Osteocyte (in vitro differentiated cells): Measurements from ENCODE around the gene WNT7B. TPM values are rescaled to one million over a fixed set of nuclear protein-coding genes. Genes with fewer than 3 reads are reported as not detected.

ENCODE experiments used
- DNase-seq: peaks from one replicate; pipeline ENCODE4 v3.0.0; 2021; ENCODE audit warnings: mixed read lengths; ENCODE audit not compliant: unreplicated experiment; ENCODE audit errors: extremely low spot score
- H3K27ac Mint-ChIP-seq: one replicate; pipeline ENCODE4 v1.8.0; 2021; ENCODE audit warnings: mild to moderate bottlenecking, mixed read lengths; ENCODE audit not compliant: unreplicated experiment
- H3K27me3 Mint-ChIP-seq: one replicate; pipeline ENCODE4 v1.8.0; 2021; ENCODE audit warnings: mixed read lengths; ENCODE audit not compliant: unreplicated experiment
- H3K36me3 Mint-ChIP-seq: one replicate; pipeline ENCODE4 v1.8.0; 2021; ENCODE audit warnings: mixed read lengths; ENCODE audit not compliant: unreplicated experiment
- H3K4me1 Mint-ChIP-seq: one replicate; pipeline ENCODE4 v1.8.0; 2021; ENCODE audit warnings: mixed read lengths; ENCODE audit not compliant: unreplicated experiment
- H3K4me3 Mint-ChIP-seq: one replicate; pipeline ENCODE4 v1.8.0; 2021; ENCODE audit warnings: mild to moderate bottlenecking, moderate library complexity, mixed read lengths; ENCODE audit not compliant: unreplicated experiment
- H3K9me3 Mint-ChIP-seq: one replicate; pipeline ENCODE4 v1.8.0; 2021; ENCODE audit warnings: mixed read lengths; ENCODE audit not compliant: unreplicated experiment
- total RNA-seq: library from RNA; stranded (reverse); gene quantifications from 2 replicates; pipeline ENCODE4 v1.2.1, GENCODE V29; 2021
- TF ChIP-seq, protein P1 (sequence below): fragments of 200-600 bp; sonication (generic); IDR thresholded peaks from 2 replicates; pipeline ENCODE4 v1.5.0; 2021; ENCODE audit warnings: antibody characterized with exemption, mild to moderate bottlenecking, moderate library complexity

The WNT7B gene
- total RNA-seq, 1 donor from 2014 or later: 2.3 TPM

DNA sequence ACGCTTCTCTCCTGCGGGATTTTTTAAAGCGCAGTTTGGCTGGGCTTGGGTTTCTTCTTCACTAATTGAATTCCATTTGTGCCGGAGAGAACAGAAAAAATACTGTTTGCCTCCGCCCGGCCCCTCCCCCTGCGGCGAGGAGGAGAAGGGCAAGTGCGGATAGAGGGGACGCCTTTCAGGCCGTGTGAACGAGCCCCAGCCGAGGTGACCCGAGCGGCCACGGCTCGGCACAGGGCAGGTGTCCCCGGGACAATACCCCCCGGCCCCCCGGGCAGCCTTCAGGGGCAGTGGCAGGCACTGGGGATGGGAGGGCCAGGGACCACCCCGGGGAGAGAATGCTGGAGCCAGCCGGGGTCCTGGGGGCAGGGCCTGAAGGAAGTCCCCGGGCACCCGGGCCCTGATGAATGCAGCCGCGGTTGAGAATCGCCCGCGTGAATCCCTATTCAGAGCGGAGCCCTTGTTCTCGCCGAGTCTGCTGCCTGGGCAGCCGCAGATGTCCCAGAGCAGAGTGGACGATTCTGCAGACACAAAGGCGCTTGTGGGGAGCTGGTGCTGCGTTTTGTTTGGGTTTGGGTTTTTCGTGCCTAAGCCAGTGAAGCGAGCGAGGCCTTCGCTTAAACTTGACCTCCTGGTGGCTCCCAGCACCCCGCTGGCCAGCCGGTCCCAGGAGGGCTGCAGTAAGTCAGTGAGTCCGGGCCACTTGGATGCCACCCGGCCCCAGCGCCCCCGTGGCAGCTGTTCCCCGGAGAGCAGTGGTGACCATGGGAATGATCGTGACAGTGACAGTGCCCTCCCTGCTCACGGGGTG is 96.0 kb downstream of the WNT7B start:
- TF ChIP-seq, protein P1, sequence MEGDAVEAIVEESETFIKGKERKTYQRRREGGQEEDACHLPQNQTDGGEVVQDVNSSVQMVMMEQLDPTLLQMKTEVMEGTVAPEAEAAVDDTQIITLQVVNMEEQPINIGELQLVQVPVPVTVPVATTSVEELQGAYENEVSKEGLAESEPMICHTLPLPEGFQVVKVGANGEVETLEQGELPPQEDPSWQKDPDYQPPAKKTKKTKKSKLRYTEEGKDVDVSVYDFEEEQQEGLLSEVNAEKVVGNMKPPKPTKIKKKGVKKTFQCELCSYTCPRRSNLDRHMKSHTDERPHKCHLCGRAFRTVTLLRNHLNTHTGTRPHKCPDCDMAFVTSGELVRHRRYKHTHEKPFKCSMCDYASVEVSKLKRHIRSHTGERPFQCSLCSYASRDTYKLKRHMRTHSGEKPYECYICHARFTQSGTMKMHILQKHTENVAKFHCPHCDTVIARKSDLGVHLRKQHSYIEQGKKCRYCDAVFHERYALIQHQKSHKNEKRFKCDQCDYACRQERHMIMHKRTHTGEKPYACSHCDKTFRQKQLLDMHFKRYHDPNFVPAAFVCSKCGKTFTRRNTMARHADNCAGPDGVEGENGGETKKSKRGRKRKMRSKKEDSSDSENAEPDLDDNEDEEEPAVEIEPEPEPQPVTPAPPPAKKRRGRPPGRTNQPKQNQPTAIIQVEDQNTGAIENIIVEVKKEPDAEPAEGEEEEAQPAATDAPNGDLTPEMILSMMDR: no peak
- Mint-ChIP-seq H3K4me3 (no peak overlapping the region), H3K27me3 (peaks cover 2% of the 10 kb centered on the region), H3K9me3 (no peaks in the 10 kb centered on the region), H3K27ac (no peak overlapping the region), H3K36me3 (no peaks in the 10 kb centered on the region), H3K4me1 (no peaks in the 10 kb centered on the region)
- no peak for DNase-seq

DNA sequence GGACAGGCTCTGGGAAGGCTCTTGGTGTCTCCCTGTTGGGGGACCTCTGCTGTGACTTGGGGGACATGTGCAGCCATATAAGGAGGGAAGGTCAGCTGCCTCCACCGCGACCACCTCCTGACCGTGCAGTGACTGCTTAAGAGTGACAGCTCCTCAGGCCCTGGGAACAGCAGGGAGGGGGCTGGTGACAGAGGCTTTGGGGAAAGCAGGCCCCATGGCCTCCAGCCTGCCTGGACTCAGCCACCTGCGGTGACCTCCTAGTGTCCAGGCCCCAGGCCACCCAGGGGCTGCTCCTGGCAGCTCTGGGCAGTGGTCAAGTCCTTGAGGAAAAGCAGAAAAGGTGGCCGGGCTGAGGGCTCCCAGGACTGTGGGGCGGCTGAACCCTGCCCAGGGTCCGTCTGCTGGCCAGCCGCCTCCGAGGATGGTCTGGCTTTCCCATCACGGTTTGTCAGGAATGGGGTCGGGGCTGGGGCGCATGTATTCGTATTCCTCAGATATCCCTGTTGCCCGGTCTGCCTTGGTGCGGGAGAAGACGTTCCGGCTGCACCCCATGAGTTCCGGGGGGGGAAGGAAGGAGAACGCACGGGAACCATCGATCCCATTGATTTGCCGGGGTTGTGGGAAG is 96.8 kb downstream of the WNT7B start:
- Mint-ChIP-seq H3K9me3 (no peaks in the 10 kb centered on the region), H3K36me3 (no peaks in the 10 kb centered on the region), H3K4me3 (no peak overlapping the region), H3K4me1 (no peaks in the 10 kb centered on the region), H3K27ac (no peak overlapping the region), H3K27me3 (peaks cover 4% of the 10 kb centered on the region)
- TF ChIP-seq, protein P1: no peak
- no peak for DNase-seq

DNA sequence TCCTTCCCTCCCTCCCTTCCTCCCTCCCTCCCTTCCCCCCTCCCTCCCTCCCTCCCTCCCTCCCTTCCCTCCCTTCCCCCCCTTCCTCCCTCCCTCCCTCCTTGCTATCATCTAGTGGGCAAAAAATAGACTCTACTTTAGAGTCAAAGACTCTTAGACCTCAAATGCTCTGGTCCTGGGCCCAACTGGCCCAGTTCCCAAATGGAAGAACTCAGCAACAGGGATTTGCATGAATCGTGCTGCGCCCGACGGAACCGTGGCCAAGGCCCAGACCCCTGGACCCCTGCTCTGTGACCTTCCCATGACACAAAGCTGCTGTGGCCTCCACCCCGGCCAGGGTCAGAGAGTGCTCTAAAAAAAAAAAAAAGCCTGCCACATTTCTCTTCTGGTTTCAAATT is 97.4 kb downstream of the WNT7B start:
- DNase-seq: no peak
- Mint-ChIP-seq H3K4me1 (no peaks in the 10 kb centered on the region), H3K27ac (no peak overlapping the region), H3K36me3 (no peaks in the 10 kb centered on the region), H3K27me3 (peaks cover 6% of the 10 kb centered on the region), H3K4me3 (no peak overlapping the region), H3K9me3 (no peaks in the 10 kb centered on the region)
- TF ChIP-seq, protein P1: no peak

DNA sequence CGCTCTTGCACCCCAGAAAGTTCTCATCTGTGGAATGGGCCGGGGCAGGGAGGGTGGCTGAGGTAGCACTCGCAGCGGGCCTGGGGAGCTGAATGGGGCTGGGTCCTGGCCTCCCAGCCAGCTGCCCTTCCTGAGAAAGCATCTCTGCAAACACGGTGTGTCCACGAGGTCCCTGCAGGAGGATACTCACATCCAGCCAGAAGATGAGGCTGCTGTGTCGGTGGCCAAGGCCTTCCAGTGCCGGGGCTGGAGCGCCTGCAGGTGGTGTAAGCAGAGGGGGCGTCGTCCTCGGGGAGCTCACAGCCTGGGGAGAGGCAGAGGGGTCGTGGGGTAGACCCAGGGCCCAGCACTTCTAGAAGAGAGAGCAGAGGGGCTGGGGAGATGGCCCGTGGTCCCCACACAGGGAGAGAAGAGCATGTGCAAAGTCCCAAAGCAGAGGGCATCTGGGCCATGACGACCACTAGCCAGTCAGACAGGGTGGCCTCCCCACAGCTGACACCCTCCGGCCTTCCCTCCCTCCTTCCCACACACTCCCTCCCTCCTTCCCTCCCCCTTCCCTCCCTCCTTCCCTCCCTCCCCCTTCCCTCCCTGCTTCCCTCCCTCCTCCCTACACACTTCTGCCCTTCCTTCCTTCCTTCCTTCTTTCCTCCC is 97.9 kb downstream of the WNT7B start:
- H3K36me3 Mint-ChIP-seq: no peaks in the 10 kb centered on the region
- peaks cover 6% of the 10 kb centered on the region for H3K27me3 Mint-ChIP-seq
- H3K9me3 Mint-ChIP-seq: peaks cover 1% of the 10 kb centered on the region
- H3K4me3 Mint-ChIP-seq: no peak overlapping the region
- no peaks in the 10 kb centered on the region for H3K4me1 Mint-ChIP-seq
- peak; percentile 75 for DNase-seq
- TF ChIP-seq, protein P1: no peak
- no peak overlapping the region for H3K27ac Mint-ChIP-seq
